Left forelimb (tissue), 1 donor: ENCODE results near the gene COG5.

Experiments
- DNase-seq: peaks from one replicate; pipeline ENCODE4 v3.0.0-alpha.2; 2018; ENCODE audit warnings: low spot score

COG5 gene

DNA sequence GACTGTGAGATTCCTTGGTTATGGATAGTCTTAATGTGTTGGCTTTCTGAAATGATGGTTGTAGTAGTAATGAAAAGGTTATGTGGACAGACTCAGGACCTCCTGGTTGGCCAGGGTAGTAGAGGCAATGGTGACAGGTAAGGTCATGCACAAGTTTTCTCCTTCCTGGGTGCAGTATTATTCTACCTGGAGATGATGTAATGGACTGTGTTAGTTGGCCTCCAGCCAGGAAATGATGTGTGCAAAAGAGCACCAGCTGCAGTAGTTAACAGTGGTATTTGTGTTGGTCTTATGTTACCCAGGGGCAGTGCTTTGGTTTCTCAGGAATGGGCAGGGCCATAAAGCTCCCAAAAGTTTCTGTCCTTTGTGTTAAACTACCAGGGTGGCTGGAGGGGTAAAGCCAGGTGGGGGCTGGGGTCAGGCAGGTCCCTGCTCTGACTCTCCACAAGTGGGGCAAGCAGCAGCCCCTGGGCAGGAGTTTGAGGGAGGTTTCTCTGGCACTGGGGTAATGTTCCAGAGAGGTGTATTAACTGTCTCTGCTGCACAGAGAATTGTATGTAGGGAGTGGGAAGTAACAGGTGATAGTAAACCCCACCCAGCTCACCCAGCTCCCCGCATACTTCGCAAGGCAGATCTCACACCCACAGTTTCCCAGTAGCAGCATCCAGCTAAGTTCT is 57.6 kb downstream of the COG5 start:
- no peak for DNase-seq

DNA sequence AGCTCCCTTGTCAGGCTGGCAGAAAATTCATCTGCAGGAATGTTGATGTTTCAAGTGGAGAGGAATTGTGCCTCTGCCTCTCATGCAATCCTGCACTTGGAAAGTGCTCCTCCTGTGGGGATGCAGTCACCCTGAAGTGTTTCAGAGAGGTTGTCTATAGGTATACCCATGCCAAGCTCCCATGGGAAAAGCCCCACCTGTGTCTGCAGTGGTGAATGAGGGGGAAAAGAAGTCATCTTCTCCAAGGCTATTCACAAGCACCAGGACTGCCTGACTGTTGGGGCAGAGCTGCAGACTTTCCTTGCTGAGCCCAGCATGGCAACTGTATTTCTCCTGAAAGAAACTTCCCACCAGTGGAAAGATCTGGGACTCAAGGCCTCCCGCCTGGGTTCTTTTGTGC is 58.4 kb downstream of the COG5 start:
- no peak for DNase-seq

DNA sequence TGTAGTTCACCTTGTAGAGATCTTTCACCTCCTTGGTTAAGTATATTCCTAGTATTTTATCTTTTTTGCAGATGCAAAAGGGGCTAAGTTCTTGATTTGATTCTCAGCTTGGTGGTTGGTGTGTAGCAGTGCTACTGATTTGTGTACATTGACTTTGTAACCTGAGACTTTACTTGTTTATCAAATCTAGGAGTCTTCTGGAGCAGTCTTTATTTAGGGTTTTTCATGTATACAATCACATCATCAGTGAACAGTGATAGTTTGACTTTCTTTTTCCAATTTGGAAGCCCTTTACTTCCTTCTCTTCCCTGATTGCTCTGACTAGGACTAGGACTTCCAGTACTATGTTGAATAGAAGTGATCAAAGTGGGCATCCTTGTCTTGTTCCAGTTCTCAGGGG is 60.0 kb downstream of the COG5 start:
- no peak for DNase-seq

DNA sequence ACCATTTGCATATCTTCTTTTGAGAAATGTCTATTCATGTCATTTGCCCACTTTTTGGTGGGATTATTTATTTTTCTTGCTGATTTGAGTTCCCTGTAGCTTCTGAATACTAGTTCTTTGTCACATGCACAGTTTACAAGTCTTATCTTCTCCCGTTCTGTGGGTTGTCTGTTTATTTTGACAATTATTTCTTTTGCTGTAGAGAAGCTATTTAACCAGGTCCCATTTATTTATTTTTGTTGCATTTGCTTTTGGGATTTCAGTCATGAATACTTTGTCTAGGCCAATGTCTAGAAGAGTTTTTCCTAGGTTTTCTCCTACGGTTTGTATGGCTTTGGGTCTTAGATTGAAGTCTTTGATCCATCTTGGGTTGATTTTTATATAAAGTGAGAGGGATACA is 60.9 kb downstream of the COG5 start:
- DNase-seq = no peak

DNA sequence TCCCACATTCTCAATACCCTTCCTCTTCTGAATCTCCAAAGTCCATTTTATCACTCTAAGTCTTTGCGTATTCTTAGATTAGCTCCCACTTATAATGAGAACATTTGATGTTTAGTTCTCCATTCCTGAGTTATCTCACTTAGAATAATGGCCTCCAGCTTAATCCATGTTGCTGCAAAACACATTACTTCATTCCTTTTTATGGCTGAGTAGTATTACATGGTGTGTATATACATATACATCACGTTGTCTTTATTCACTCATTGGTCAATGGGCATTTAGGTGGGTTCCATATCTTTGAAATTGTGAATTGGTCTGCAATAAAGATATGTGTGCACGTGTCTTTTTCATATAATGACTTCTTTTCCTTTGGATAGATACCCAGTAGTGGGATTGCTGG is 61.6 kb downstream of the COG5 start:
- DNase-seq = no peak

DNA sequence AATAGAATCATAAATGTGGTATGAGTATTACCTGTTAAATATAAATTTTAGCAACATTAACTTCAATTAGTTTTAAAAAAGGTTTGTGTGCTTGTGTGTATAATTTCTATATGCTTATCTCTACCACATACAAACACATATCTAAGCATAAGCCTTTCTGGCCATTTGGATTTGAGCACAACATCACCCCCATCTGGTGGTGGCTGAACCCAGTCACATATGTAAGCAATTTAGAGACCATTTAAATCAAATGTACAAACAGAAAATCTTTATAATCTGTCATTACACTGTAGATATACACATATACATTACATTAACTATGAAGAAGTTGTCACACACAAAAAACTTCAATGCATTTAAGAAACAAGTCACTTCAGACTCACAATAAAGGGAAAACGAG is 62.1 kb downstream of the COG5 start:
- no peak for DNase-seq

DNA sequence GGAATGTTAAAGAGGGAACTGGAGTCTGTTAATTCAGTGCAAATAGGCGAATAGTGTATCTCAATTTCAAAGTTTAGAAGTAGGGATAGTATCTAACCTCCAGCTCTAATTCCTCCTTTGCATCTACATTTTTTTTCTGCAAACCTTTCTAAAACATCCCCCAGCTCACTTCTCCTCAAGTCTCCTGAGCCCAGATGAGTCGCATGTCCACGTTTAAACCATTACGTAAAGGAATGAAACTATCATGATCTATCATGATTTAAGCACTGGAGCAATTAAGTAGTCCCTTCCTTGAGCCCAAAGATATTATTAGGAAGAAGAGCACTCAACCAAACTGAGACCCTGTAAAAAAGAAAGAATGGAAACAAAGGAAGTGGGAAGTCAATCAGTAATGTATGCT is 64.0 kb downstream of the COG5 start:
- no peak for DNase-seq

DNA sequence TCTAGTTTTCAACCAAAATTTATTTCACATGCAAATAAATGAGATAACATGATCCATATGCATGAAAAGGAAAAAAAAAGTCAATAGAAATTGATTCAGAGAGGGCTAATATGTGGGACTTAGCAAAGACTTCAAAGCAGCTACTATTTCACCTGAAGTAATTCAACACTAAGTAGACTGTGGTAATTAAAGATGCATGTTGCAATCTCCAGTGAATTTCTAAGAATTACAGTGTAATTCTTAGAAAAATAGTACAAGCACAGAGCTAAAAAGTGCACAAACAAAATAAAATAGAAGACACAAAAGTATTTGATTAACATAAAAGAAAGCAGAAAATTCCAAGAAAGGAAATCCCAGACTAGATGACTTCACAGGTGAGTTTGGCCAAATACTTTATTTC is 68.2 kb downstream of the COG5 start:
- no peak for DNase-seq

DNA sequence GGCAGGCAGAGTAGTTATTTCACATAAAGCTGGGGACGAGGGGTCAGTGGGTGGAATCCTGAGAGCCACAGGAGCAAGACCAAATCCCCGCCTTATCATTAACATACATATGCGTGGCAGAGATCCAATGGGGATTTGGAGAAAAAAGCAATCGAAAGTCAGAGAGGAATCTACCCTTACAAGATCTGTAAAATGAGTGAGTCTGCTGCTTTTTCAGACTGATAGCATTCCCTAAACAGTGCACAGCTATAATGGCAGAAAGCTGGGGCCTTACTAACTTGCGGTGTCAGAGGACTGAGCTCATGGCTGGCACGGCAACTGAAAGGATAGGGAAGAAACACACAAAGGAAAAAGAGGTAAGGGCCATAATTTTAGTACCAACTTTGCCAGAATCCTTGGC is 68.8 kb downstream of the COG5 start:
- no peak for DNase-seq

DNA sequence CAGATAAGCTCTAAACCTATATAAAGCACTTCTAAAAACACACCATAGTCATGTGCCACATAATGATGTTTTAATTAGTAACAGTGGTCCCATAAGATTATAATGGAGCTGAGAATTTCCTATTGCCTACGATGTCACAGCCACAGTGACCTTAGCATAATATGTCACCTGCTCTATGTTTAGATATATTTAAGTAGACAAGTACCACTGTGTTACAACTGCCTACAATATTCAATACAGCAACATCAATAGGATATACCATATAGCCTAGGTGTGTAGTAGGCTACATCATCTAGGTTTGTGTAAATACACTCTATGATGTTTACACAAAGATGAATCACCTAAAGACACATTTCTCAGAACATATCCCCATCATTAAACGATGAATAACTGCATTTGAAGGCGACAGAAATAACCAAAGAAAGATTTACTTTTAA is 69.4 kb downstream of the COG5 start:
- no peak for DNase-seq

DNA sequence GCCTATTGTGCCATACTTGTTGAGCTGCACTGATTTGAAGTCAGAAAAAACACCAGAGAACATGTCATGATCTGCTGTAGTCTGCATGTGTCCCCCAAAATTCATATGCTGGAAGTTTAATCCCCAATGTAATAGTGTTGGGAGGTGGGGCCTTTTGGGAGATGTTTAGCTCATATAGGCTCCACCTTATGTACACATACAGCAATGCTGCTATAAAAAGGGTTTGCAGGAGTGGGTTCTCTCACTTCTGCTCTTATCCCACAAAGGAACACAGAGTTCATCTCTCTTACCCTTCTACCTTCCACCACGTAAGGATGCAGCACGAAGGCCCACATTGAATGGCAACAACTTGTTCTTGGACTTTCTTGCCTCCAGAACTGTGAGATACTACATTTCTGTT is 70.8 kb downstream of the COG5 start:
- no peak for DNase-seq

DNA sequence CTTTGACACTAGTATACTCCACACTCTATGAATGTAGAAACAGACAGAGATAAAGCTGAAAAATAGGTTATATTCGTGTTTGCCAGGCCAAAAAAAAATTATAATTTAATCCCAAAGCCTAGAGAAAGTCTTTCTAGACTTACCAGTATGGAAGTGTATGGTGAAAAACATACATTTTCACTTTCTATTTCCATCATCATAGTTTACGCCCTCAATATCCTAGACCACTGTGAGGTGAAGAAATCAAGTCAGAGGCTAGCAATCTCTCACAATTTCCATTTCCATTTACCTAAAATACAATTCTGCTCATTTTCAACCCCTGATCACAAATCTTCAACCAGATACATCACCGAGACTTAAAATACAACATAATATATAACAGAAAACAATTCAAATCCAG is 77.7 kb downstream of the COG5 start:
- no peak for DNase-seq

DNA sequence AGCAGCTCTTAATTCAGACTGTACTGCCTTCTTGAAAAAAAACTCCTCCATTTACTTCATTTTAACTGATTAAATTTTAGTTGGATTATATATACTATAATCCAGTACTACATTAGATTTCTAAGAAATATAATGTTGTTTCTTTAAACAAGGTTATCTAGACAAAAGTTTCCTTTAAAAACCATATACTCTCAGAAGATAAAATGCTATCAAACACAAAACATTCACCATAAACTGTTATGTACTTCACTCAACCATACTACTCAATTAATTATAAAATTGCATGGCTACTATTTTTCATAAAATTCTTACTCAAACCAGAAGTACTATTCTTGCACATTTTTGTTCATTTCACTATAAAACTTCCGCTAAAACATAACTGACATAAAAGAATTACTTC is 81.1 kb downstream of the COG5 start:
- no peak for DNase-seq

DNA sequence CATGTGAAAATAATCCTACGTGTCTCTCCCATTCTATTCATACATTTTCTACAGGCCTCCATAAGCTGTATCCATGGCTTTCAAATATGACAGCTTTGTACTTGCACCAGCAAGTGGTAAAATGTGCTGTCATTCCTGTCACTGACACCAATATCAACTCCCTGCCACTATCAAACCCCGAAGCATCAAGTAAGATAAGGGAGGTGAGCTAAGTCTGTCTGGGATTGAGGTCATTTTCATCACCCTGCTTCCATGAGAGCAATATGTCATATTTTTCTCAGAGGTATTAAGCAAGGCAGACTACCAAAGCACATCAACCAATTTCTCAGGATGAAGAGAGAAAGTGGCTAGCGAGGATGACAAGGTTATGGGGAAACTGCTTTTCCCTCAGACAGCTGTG is 82.8 kb downstream of the COG5 start:
- DNase-seq = no peak

DNA sequence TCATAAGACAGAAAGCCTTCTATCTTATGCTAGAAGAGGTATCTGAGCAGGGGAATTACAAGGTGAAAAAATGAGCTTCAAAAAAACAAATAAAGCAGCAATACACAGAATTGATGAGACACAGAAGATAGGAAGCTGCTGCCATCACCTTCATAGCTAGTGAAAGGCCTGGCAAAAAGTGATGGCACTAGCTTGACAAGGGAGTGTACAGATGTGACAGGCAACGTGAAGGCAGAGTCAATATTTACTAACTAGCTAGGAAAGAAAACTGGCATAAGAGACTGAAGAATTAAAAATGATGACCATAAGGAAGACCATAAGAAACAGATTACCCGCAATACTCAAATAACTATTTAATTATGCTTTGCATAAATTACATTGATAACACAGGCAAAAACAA is 84.4 kb downstream of the COG5 start:
- DNase-seq = no peak

DNA sequence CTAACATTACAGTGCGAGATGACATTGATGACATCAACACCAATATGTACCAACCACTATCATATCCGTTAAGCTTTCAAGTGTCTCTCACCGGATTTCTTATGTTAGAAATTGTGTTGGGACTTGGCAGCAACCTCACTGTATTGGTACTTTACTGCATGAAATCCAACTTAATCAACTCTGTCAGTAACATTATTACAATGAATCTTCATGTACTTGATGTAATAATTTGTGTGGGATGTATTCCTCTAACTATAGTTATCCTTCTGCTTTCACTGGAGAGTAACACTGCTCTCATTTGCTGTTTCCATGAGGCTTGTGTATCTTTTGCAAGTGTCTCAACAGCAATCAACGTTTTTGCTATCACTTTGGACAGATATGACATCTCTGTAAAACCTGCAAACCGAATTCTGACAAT is 89.6 kb downstream of the COG5 start:
- no peak for DNase-seq

DNA sequence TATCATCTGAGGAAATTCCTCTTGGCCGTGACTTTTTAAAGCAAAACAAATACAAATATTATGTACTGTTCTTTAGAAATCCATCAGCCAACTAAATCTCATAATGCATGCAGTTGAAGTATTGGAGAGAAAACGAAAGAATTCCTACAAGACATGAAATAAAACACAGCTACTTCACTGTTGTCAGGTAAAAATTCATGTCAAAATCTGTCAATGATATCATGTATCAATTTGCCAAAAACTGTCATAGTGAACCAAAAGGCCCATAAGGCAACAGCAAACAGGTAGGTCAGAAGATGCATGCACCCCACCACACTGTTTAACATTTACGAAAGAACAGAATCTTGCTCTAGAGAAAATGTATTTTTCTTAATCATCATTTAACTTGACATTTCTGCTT is 91.6 kb downstream of the COG5 start:
- DNase-seq = no peak

DNA sequence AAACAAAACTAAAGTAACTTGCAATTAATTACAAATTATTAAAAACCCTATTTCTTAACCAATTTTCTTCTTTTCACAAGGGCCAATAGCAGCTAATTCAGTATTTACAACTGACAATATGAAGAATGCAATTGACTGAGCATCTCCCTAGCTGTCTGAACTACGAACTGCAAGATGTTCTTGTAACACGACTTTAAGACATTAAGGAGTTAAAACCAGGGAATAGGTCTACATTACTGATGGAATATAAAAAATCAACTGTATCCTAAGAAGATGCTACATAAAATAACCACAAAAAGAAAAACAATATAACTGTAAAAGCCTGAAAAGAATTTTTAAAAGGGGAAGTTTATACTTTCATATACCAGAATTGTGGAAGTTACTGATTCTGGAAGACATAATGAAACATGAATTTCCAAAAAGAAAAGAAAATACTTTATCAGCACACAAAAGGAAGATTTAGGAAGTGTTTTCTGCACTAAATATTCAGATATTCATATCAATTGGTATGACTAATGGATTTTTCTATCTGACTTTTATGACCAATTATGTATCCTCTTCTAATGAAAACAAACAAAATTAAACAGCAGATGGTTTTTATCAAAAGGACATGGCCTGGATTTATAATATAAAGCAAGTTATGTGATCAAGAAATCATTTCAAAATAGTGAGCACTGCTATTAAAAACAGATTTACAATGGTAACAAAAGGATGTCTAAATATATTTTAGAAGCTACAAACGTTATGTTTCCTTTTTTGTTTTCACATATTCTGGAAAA is 92.2 kb downstream of the COG5 start:
- no peak for DNase-seq

DNA sequence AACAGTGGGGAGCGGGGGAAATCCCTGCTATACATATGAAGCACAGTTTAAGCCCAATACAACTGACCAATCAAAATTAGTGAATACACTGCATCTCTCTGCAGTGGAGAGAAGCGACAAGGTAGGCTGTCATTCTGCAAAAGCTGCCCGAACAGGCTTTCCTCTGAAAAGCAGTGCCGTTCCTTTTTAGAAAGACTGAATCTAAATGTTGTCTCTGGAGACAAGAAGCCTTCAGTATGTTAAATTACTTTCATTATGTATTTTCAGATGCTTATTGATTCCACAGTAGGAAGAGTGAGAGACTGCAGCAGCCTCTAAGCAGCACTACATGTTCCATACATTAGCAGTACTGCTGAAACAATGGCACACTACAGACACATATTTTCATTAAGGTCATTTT is 93.8 kb downstream of the COG5 start, which contains the start of gene GPR22:
Gene GPR22 (plus strand): TSS at position 129 of the 400 bp plus-strand sequence. CDS start 4,004 bp downstream, outside the sequence.
- no peak for DNase-seq

DNA sequence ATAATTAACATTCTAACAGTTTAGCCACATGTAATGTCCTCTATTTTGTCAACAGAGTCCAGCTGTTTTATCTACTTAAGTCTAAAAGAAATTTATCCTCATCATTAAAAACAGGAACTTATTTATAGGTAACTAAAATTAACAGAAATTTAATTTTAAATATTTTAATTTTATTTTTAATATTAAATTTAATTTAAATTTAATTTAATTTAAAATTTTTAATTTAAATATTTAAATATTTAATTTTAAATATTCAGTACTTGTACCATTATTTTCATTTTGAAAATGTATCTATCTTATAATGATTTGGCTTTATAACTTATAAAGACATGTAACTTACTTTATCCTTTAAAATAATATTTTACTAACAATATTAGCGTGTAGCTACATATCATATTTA is 94.9 kb downstream of the COG5 start:
- DNase-seq = no peak

DNA sequence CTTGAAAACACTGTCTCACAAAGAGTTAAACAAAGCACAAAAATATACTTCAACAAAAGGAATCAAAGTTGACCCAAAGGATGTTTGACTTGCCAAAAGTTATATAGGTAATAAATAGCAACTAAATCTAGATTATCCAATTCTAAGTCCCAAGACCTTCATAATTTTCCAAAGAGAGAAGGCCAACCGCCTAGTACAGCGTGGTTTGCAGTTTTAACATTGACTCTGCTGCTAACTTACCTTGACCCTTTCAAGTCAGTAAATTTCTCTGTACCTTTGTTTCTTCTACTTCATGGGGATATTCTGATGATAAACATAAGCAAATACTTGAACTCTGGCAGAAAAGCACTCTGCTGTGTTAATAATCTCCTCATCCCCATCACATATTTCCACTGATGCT is 95.7 kb downstream of the COG5 start:
- no peak for DNase-seq

DNA sequence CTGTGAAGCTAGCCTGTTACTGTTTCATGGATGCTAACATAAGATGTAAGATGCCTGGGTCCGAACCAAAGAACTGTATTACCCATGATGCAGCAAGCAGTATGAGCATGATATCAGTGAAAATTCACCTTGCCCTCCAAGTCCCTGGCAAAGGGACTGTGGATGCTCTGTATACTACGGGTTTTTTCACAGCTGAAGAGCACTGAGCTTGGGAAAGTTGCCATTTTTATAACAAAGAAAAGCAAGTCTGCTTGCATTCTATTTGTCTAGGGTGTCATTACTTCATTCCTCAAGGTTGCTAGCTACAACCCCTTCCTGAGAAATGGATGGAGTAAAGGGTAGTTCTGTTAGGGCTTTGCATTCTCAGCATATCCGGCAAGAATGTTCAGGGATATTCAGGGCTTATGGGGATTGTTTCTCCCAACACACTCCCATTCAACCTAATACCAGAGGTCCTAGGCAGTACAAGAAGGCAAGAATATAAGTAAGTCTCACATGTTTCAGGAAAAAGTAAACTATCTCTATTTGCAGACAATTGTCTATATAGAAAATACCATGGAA is 99.0 kb downstream of the COG5 start:
- DNase-seq = no peak
